GM19455 (cell line): Measurements from ENCODE around the gene PPP1CA.

ENCODE experiments used
- ATAC-seq: cut with Tn5 transposase; IDR thresholded peaks from one replicate; pipeline ENCODE4 v1.9.1; 2021; ENCODE audit not compliant: unreplicated experiment

The PPP1CA gene

GRCh38 chr11:67387069-67387468 is 14.6 kb downstream of the PPP1CA start:
- ATAC-seq: no peak

GRCh38 chr11:67384851-67385366 is 16.7 kb downstream of the PPP1CA start:
- no peak for ATAC-seq

- no peak for ATAC-seq
These were observed 19.2 kb downstream of the PPP1CA start for GRCh38 chr11:67382276-67383136.

GRCh38 chr11:67381244-67381972 is 20.2 kb downstream of the PPP1CA start:
- ATAC-seq: no peak

- ATAC-seq: no peak
These were observed 22.3 kb downstream of the PPP1CA start for GRCh38 chr11:67379061-67380058.

GRCh38 chr11:67378544-67378943 is 23.1 kb downstream of the PPP1CA start:
- ATAC-seq: no peak

GRCh38 chr11:67376873-67377808 is 24.5 kb downstream of the PPP1CA start:
- no peak for ATAC-seq

- ATAC-seq: no peak
These were observed 25.4 kb downstream of the PPP1CA start for GRCh38 chr11:67376063-67376820.

GRCh38 chr11:67375320-67376055 is 26.2 kb downstream of the PPP1CA start:
- no peak for ATAC-seq

GRCh38 chr11:67374571-67375281 is 26.9 kb downstream of the PPP1CA start:
- no peak for ATAC-seq

GRCh38 chr11:67373648-67374570 is 27.7 kb downstream of the PPP1CA start:
- no peak for ATAC-seq

- ATAC-seq: no peak
These were observed 28.5 kb downstream of the PPP1CA start, which contains the start of gene CLCF1 for GRCh38 chr11:67372993-67373647. CLCF1 (minus strand) TSS chr11:67373598; CDS start chr11:67373539, 59 bp downstream.

GRCh38 chr11:67372321-67372992 is 29.2 kb downstream of the PPP1CA start:
- no peak for ATAC-seq

- no peak for ATAC-seq
These were observed 29.7 kb downstream of the PPP1CA start for GRCh38 chr11:67371911-67372320.

- no peak for ATAC-seq
These were observed 30.3 kb downstream of the PPP1CA start for GRCh38 chr11:67371189-67371910.
